GM21529 (cell line): ENCODE data around the gene ZNF117.
"Not testable (repeated sequence)": the region's sequence is repeated elsewhere in the genome, so short reads cannot be mapped to it uniquely, and the experiment has no call there.

Experiments
- ATAC-seq: cut with Tn5 transposase; IDR thresholded peaks from one replicate; pipeline ENCODE4 v1.9.1; 2021; ENCODE audit not compliant: unreplicated experiment

ZNF117 gene

GRCh38 chr7:64928252-64929187, 62.3 kb downstream of the ZNF117 start:
- not testable (repeated sequence) for ATAC-seq
